GM23338 (cell line): ENCODE results near the gene PDE4D.

ENCODE experiments used
- CREB1 ChIP-seq: fragments of 250-450 bp; sonication (Bioruptor Pico); IDR thresholded peaks from 2 replicates; pipeline ENCODE4 v1.5.0; 2020; ENCODE audit warnings: low read depth, mild to moderate bottlenecking, moderate library complexity
- EZH2 ChIP-seq: fragments of 200-600 bp; sonication (generic); IDR thresholded peaks from one replicate; pipeline ENCODE4 v1.8.0; 2017; ENCODE audit warnings: antibody characterized with exemption, mild to moderate bottlenecking, low read depth; ENCODE audit not compliant: unreplicated experiment
- EZH2phosphoT487 ChIP-seq: fragments of 200-600 bp; sonication (generic); IDR thresholded peaks from one replicate; pipeline ENCODE4 v1.8.1; 2018; ENCODE audit warnings: antibody characterized with exemption; ENCODE audit not compliant: unreplicated experiment
- JUNB ChIP-seq: IDR thresholded peaks from one replicate; pipeline ENCODE4 v1.6.1; 2016; ENCODE audit warnings: antibody characterized with exemption; ENCODE audit not compliant: unreplicated experiment
- POLR2AphosphoS5 ChIP-seq: IDR thresholded peaks from 2 replicates; pipeline ENCODE4 v1.6.1; 2016; ENCODE audit warnings: antibody characterized with exemption, low read depth
- STAT1 ChIP-seq: IDR thresholded peaks from one replicate; pipeline ENCODE4 v1.6.1; 2016; ENCODE audit warnings: antibody characterized with exemption; ENCODE audit not compliant: unreplicated experiment
- ZNF331 ChIP-seq: fragments of 250-450 bp; sonication (Bioruptor Pico); IDR thresholded peaks from 2 replicates; pipeline ENCODE4 v1.5.0; 2020; ENCODE audit warnings: low read depth, mild to moderate bottlenecking, moderate library complexity
- TF ChIP-seq, protein P1 (sequence below), 2 experiments: fragments of 200-600 bp in 1 of 2; sonication (generic) in 1 of 2; conservative IDR thresholded peaks; 2 replicates each; pipeline versions ENCODE4 v1.5.1 to v1.6.1; 2016 to 2017; ENCODE audit warnings: antibody characterized with exemption in 2 of 2, low read depth in 2 of 2, mild to moderate bottlenecking in 2 of 2, moderate library complexity in 1 of 2
- TF ChIP-seq, protein P2 (sequence below): IDR thresholded peaks from 2 replicates; pipeline ENCODE4 v1.6.1; 2016; ENCODE audit warnings: antibody characterized with exemption
- TF ChIP-seq, protein P3 (sequence below): IDR thresholded peaks from one replicate; pipeline ENCODE4 v1.6.1; 2018; ENCODE audit warnings: antibody characterized with exemption; ENCODE audit not compliant: unreplicated experiment

DNA sequence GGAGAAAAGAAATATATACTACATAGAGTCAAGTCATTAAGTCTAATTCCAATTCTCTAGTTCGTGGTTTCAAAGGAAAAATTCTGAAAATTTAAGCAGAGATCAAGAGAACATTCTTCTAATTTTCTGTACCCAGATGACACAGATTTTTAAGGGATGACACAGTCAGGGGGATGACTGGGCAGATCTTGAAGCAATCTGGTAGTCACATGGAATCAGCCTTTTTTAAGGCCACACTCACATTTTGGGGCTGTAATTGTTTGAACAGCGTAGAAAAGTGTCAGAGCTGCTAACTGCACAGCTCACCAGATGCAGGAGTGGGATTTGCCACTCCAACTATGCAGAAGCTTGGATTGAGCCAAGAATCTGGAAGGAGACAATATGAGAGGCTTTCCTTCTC lies 20.4 kb downstream of the PDE4D start:
- TF ChIP-seq, protein P1, sequence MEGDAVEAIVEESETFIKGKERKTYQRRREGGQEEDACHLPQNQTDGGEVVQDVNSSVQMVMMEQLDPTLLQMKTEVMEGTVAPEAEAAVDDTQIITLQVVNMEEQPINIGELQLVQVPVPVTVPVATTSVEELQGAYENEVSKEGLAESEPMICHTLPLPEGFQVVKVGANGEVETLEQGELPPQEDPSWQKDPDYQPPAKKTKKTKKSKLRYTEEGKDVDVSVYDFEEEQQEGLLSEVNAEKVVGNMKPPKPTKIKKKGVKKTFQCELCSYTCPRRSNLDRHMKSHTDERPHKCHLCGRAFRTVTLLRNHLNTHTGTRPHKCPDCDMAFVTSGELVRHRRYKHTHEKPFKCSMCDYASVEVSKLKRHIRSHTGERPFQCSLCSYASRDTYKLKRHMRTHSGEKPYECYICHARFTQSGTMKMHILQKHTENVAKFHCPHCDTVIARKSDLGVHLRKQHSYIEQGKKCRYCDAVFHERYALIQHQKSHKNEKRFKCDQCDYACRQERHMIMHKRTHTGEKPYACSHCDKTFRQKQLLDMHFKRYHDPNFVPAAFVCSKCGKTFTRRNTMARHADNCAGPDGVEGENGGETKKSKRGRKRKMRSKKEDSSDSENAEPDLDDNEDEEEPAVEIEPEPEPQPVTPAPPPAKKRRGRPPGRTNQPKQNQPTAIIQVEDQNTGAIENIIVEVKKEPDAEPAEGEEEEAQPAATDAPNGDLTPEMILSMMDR (conservative IDR thresholded peaks at IDR 0.05; ENCODE audit: low read depth in 2 of 2) = no peak
- TF ChIP-seq EZH2phosphoT487 (no peak), EZH2 (no peak), STAT1 (no peak), CREB1 (CRISPR knock-in tag) (no peak), POLR2AphosphoS5 (no peak), JUNB (no peak), ZNF331 (CRISPR knock-in tag) (no peak)
- TF ChIP-seq, protein P2, sequence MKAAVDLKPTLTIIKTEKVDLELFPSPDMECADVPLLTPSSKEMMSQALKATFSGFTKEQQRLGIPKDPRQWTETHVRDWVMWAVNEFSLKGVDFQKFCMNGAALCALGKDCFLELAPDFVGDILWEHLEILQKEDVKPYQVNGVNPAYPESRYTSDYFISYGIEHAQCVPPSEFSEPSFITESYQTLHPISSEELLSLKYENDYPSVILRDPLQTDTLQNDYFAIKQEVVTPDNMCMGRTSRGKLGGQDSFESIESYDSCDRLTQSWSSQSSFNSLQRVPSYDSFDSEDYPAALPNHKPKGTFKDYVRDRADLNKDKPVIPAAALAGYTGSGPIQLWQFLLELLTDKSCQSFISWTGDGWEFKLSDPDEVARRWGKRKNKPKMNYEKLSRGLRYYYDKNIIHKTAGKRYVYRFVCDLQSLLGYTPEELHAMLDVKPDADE = no peak
- TF ChIP-seq, protein P3, sequence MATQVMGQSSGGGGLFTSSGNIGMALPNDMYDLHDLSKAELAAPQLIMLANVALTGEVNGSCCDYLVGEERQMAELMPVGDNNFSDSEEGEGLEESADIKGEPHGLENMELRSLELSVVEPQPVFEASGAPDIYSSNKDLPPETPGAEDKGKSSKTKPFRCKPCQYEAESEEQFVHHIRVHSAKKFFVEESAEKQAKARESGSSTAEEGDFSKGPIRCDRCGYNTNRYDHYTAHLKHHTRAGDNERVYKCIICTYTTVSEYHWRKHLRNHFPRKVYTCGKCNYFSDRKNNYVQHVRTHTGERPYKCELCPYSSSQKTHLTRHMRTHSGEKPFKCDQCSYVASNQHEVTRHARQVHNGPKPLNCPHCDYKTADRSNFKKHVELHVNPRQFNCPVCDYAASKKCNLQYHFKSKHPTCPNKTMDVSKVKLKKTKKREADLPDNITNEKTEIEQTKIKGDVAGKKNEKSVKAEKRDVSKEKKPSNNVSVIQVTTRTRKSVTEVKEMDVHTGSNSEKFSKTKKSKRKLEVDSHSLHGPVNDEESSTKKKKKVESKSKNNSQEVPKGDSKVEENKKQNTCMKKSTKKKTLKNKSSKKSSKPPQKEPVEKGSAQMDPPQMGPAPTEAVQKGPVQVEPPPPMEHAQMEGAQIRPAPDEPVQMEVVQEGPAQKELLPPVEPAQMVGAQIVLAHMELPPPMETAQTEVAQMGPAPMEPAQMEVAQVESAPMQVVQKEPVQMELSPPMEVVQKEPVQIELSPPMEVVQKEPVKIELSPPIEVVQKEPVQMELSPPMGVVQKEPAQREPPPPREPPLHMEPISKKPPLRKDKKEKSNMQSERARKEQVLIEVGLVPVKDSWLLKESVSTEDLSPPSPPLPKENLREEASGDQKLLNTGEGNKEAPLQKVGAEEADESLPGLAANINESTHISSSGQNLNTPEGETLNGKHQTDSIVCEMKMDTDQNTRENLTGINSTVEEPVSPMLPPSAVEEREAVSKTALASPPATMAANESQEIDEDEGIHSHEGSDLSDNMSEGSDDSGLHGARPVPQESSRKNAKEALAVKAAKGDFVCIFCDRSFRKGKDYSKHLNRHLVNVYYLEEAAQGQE = no peak
